Activated naive CD4-positive, alpha-beta T cell treated with anti-CD3 and anti-CD28 coated beads for 36 hours (primary cell): ENCODE measurements around the gene TNNI3K. TPM values are rescaled to one million over a fixed set of nuclear protein-coding genes. Genes with fewer than 3 reads are reported as not detected.

Source experiments
- CTCF ChIA-PET: fragments of 350-600 bp; sonication (Branson Sonifier 250); formaldehyde crosslinking; loops from one replicate; lab custom pipeline; 2021; ENCODE audit warnings: antibody characterized with exemption; lab: Charles Lee
- DNase-seq: peaks from one replicate; pipeline ENCODE4 v3.0.0-alpha.2; 2020
- H3K27ac Mint-ChIP-seq: one replicate; pipeline ENCODE4 v1.8.0; 2021; ENCODE audit warnings: mild to moderate bottlenecking, mixed read lengths
- H3K27me3 Mint-ChIP-seq: one replicate; pipeline ENCODE4 v1.8.0; 2021; ENCODE audit warnings: low read depth, mixed read lengths
- H3K36me3 Mint-ChIP-seq: one replicate; pipeline ENCODE4 v1.8.0; 2021; ENCODE audit warnings: low read depth, mixed read lengths
- H3K4me1 Mint-ChIP-seq: one replicate; pipeline ENCODE4 v1.8.0; 2021; ENCODE audit warnings: low read depth, mixed read lengths
- H3K4me3 Mint-ChIP-seq: one replicate; pipeline ENCODE4 v1.8.0; 2021; ENCODE audit warnings: mild to moderate bottlenecking, moderate library complexity, mixed read lengths
- H3K9me3 Mint-ChIP-seq: one replicate; pipeline ENCODE4 v1.8.0; 2021; ENCODE audit warnings: mixed read lengths
- intact Hi-C: fragments of 100-400 bp; cut with micrococcal nuclease; formaldehyde crosslinking; loops from one replicate; pipeline ENCODE4 v1.15.1; 2023
- total RNA-seq, 2 experiments: library from RNA; stranded (reverse); gene quantifications; one replicate each; pipeline ENCODE4 v1.2.3, GENCODE V29; 2021

The TNNI3K gene
- total RNA-seq = under 1 TPM in 1 of 2 experiments, not detected in 1; 0.40 TPM

DNA sequence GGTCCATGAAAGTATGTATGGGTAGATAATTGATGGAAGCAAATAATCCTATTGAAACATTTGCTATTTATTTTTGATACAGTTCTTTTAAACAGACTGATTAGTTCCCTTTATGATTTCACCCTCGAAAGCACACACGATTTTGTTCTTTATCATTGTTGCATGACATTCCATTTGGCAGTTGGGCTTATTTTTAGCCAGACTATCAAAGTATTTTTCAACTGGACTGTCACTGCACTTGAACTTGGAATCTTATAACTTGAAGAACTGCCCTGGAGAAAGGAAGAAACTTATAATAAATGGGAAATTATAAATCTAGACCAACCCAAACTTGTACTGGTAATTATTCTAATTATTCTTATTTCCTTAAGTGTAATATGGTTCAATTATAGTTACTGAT, at the start of gene TNNI3K:
TNNI3K (plus strand) TSS at position 235 of the 400 bp plus-strand sequence; CDS start at position 300, 65 bp downstream.
- peaks cover 3% of the 10 kb centered on the region for H3K36me3 Mint-ChIP-seq
- no peak for DNase-seq
- peaks cover 4% of the 10 kb centered on the region for H3K9me3 Mint-ChIP-seq
- H3K4me1 Mint-ChIP-seq = no peaks in the 10 kb centered on the region
- H3K27me3 Mint-ChIP-seq = no peaks in the 10 kb centered on the region
- no peak within 1 kb of the TSS for H3K27ac Mint-ChIP-seq
- H3K4me3 Mint-ChIP-seq = no peak within 1 kb of the TSS
- CTCF ChIA-PET = no interaction called here
- intact Hi-C loops = no loop called here

GRCh38 chr1:74193908-74194307, 41.3 kb upstream of the TNNI3K start:
- H3K27me3 Mint-ChIP-seq = no peaks in the 10 kb centered on the region
- CTCF ChIA-PET = interaction anchor here (0.6 kb wide), 1 partner anchor 30 kb away, joined by 3 read pairs; no protein-coding TSS in a partner anchor

DNA sequence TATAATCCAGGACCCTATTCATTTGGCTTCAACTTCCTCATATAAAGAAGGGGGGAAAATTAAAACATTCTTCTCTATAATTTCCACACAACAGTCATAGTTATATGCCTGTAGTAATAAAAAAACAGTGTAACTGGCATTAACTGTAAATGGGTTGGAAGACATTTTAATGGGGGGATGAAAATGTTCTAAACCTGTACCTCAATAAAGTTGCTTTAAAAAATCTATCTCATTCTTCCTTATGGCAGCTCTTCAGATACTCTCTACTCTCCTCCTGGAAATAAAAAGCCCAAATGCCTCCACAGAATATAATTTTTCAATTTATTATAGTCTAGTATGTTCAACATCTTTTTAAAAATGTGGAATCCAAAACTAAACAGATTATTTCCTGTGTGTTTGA, 39.8 kb upstream of the TNNI3K start:
- H3K27me3 Mint-ChIP-seq = no peaks in the 10 kb centered on the region
- H3K4me1 Mint-ChIP-seq = peaks cover 17% of the 10 kb centered on the region
- CTCF ChIA-PET = interaction anchor here (0.7 kb wide), 1 partner anchor 63 kb away, joined by 3 read pairs; no protein-coding TSS in a partner anchor
- peaks cover under 1% of the 10 kb centered on the region for H3K9me3 Mint-ChIP-seq
- peaks cover 1% of the 10 kb centered on the region for H3K36me3 Mint-ChIP-seq
- no peak overlapping the region for H3K27ac Mint-ChIP-seq
- intact Hi-C loops = loop anchor here (10.0 kb wide), 1 partner anchor 569 kb away; no protein-coding TSS in a partner anchor
- no peak for DNase-seq
- H3K4me3 Mint-ChIP-seq = no peak overlapping the region

More at GRCh38 chr1:74193908-74194307, 41.3 kb upstream of the TNNI3K start:
- Mint-ChIP-seq H3K27ac (no peak overlapping the region), H3K36me3 (peaks cover 8% of the 10 kb centered on the region), H3K4me3 (no peak overlapping the region), H3K4me1 (peaks cover 10% of the 10 kb centered on the region), H3K9me3 (peaks cover 7% of the 10 kb centered on the region)
- DNase-seq = no peak
- intact Hi-C loops = loop anchor here (10.0 kb wide), 1 partner anchor 571 kb away; no protein-coding TSS in a partner anchor

DNA sequence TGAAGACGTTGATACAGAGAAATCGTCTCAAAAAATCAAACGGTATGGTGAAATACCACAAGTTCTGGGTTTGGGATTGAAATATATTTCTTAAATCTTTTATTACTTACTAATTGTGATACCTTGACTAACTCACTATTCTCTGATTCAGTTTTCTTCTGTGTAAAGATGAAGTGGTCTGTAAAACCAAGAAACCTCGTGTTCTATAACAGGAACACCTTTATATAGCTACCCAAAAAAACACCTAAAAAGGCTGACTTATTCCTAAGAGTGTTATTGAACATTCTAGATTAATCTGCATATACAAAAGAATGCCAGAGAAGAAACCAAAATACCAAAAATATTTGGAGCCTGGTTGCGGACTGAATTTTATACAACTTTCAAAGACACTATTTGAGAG, 37.9 kb upstream of the TNNI3K start:
- H3K4me3 Mint-ChIP-seq = peak overlapping the region; percentile 89
- intact Hi-C loops = loop anchor here (10.0 kb wide), 1 partner anchor 568 kb away; no protein-coding TSS in a partner anchor
- H3K9me3 Mint-ChIP-seq = no peaks in the 10 kb centered on the region
- peaks cover 17% of the 10 kb centered on the region for H3K4me1 Mint-ChIP-seq
- H3K27me3 Mint-ChIP-seq = no peaks in the 10 kb centered on the region
- peak overlapping the region; percentile 92 for H3K27ac Mint-ChIP-seq
- DNase-seq = no peak
- H3K36me3 Mint-ChIP-seq = peaks cover 9% of the 10 kb centered on the region
- CTCF ChIA-PET = no interaction called here

GRCh38 chr1:74197657-74198552, 37.3 kb upstream of the TNNI3K start, which contains the start of the genes FPGT and LRRIQ3:
Gene FPGT, plus strand, starts transcription at chr1:74198242. Its CDS starts 37 bp downstream, at chr1:74198279.
Gene LRRIQ3, minus strand, starts transcription at chr1:74198176. Its CDS starts 14,492 bp downstream, at chr1:74183684.
- CTCF ChIA-PET = no interaction called here
- intact Hi-C loops = loop anchor here (1.0 to 10.0 kb wide), 4 partner anchors 535 to 1914 kb away; partner anchors contain the start of genes ACADM, CRYZ and TYW3
- Mint-ChIP-seq H3K4me3 (peak within 1 kb of the TSS; percentile 89), H3K27me3 (no peaks in the 10 kb centered on the region), H3K27ac (peak within 1 kb of the TSS; percentile 92), H3K36me3 (peaks cover 9% of the 10 kb centered on the region), H3K9me3 (no peaks in the 10 kb centered on the region), H3K4me1 (peaks cover 17% of the 10 kb centered on the region)
- peak; percentile 95 for DNase-seq

GRCh38 chr1:74199504-74199903, 35.7 kb upstream of the TNNI3K start:
- H3K27ac Mint-ChIP-seq = no peak overlapping the region
- intact Hi-C loops = loop anchor here (2.0 to 10.0 kb wide), 2 partner anchors 565 to 1525 kb away; partner anchors contain the start of gene ACADM
- peaks cover 11% of the 10 kb centered on the region for H3K36me3 Mint-ChIP-seq
- DNase-seq = no peak
- H3K4me3 Mint-ChIP-seq = no peak overlapping the region
- peaks cover 17% of the 10 kb centered on the region for H3K4me1 Mint-ChIP-seq
- H3K9me3 Mint-ChIP-seq = no peaks in the 10 kb centered on the region
- CTCF ChIA-PET = no interaction called here
- no peaks in the 10 kb centered on the region for H3K27me3 Mint-ChIP-seq

- H3K36me3 Mint-ChIP-seq = peaks cover 33% of the 10 kb centered on the region
- no peaks in the 10 kb centered on the region for H3K4me1 Mint-ChIP-seq
Observed at GRCh38 chr1:74205266-74205665, 29.9 kb upstream of the TNNI3K start.

DNA sequence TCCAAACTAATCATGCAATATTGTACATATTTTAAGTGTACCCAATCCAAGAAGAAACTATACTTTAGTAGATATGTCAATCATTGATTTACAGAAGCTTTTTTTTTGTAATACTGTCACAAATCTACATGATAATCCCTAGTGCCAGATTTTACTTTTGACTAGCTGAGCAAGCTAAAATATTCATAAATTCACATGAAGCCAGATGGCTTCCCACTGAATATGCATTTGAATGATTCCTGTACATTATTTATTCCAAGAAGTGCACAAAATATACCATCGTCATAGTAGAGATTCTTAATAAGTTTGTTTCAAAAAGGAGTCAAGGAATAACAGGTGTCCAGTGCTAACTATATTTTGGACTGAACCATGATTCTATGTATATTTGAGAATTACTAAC, 20.0 kb upstream of the TNNI3K start:
- intact Hi-C loops = no loop called here
- no peak for DNase-seq
- CTCF ChIA-PET = no interaction called here
- Mint-ChIP-seq H3K9me3 (no peaks in the 10 kb centered on the region), H3K4me1 (no peaks in the 10 kb centered on the region), H3K27ac (no peak overlapping the region), H3K4me3 (no peak overlapping the region), H3K27me3 (no peaks in the 10 kb centered on the region), H3K36me3 (peaks cover 5% of the 10 kb centered on the region)

More at GRCh38 chr1:74205266-74205665, 29.9 kb upstream of the TNNI3K start:
- DNase-seq = no peak
- intact Hi-C loops = no loop called here
- Mint-ChIP-seq H3K27ac (no peak overlapping the region), H3K27me3 (no peaks in the 10 kb centered on the region), H3K4me3 (no peak overlapping the region), H3K9me3 (no peaks in the 10 kb centered on the region)
- CTCF ChIA-PET = no interaction called here

DNA sequence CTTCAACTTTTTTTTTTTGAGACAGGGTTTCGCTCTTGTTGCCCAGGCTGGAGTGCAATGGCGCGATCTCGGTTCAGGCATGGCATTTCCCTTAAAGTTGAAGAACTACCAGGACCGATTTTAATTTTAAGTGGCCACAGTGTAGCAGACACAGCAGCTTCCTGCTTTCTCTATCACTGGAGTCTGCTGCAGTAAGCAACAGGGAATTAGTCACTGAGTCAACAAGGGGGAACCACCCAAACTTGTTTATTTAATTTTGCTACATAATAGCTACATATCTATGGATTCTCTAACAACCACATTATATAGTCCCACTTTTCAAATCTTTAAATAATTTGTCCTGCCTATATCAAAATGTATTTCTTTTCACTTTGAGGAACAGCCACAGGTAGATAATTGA, 12.5 kb upstream of the TNNI3K start:
- H3K4me1 Mint-ChIP-seq = no peaks in the 10 kb centered on the region
- CTCF ChIA-PET = no interaction called here
- intact Hi-C loops = no loop called here
- no peak overlapping the region for H3K4me3 Mint-ChIP-seq
- no peak overlapping the region for H3K27ac Mint-ChIP-seq
- peaks cover 32% of the 10 kb centered on the region for H3K9me3 Mint-ChIP-seq
- DNase-seq = no peak
- H3K36me3 Mint-ChIP-seq = peaks cover 9% of the 10 kb centered on the region
- H3K27me3 Mint-ChIP-seq = no peaks in the 10 kb centered on the region

GRCh38 chr1:74223453-74223852, 11.7 kb upstream of the TNNI3K start:
- Mint-ChIP-seq H3K9me3 (peaks cover 36% of the 10 kb centered on the region), H3K36me3 (peaks cover 9% of the 10 kb centered on the region), H3K4me3 (no peak overlapping the region), H3K27me3 (no peaks in the 10 kb centered on the region), H3K4me1 (no peaks in the 10 kb centered on the region), H3K27ac (no peak overlapping the region)
- no peak for DNase-seq
- CTCF ChIA-PET = no interaction called here
- intact Hi-C loops = no loop called here

- Mint-ChIP-seq H3K4me1 (no peaks in the 10 kb centered on the region), H3K27me3 (no peaks in the 10 kb centered on the region), H3K4me3 (no peak overlapping the region), H3K9me3 (peaks cover 1% of the 10 kb centered on the region), H3K27ac (no peak overlapping the region), H3K36me3 (peaks cover 3% of the 10 kb centered on the region)
- CTCF ChIA-PET = no interaction called here
- DNase-seq = no peak
- intact Hi-C loops = no loop called here
Observed at GRCh38 chr1:74236440-74236839, 1.3 kb downstream of the TNNI3K start.

DNA sequence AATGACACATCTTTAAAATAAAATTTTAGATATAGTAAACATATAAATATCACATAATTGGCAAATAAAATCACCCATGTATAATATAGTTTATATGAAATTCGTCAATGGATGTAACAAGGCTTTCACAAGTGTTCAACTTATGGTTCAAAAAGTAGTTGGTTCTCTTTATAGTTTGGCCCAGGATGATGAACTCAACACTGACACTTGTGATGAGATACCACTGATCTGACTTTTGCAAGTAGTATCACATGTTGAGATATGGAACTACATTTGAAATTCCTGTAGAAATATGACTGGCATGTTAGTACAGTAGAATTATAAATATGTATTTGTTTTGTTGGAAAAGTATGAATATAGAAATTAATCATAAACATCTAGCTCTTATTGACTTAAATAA, 1.8 kb downstream of the TNNI3K start:
- no peak for DNase-seq
- Mint-ChIP-seq H3K9me3 (peaks cover 1% of the 10 kb centered on the region), H3K36me3 (peaks cover 3% of the 10 kb centered on the region), H3K27me3 (no peaks in the 10 kb centered on the region), H3K4me3 (no peak overlapping the region), H3K27ac (no peak overlapping the region), H3K4me1 (no peaks in the 10 kb centered on the region)
- intact Hi-C loops = no loop called here
- CTCF ChIA-PET = no interaction called here
